HG03280 (cell line): ENCODE results near the gene DAPL1.
"Not testable (repeated sequence)": the region's sequence is repeated elsewhere in the genome, so short reads cannot be mapped to it uniquely, and the experiment has no call there.

ENCODE experiments used
- ATAC-seq: cut with Tn5 transposase; IDR thresholded peaks from one replicate; pipeline ENCODE4 v1.9.1; 2021; ENCODE audit warnings: mild to moderate bottlenecking, moderate library complexity; ENCODE audit not compliant: unreplicated experiment

The DAPL1 gene

DNA sequence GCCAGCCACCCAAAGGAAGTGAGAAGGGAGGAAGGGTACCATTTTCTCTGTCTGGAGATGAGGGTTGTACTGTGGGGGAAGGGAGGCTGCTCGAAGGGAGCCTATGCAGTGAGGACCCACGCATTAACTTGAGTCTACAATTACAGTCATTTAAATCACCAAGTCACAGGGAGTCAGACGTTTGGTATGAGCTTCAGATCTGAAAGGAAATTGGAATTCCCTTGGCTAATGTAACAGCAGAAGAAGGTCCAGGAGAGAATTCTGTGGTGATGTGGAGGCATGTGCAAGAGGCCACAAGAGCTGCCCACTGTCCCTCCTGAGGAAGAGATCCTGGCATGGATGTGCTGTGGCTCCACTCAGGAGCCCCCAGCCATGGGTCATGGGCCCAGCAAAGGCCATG, 22.5 kb downstream of the DAPL1 start:
- ATAC-seq: no peak

GRCh38 chr2:158818511-158818910, 23.4 kb downstream of the DAPL1 start:
- no peak for ATAC-seq

DNA sequence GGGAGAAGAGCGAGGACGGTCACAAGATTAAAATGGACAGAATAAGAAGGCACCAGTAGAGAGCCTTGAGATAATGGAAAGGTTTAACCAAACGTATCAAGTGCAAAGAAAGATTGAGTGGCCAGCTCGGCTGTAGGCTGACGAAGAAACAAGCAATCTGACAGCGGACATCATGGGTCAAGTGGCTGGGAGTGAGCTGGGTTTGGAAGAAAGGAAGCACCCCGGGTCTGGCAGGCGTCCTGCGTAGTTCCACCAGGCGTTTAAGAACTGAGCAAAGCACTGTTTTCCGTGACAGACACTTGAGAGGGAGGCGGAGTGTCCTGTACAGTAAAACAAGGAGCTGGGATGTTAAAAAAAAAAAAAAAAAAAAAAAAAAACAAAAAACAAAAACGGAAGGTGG, 27.1 kb downstream of the DAPL1 start:
- no peak for ATAC-seq

- no peak for ATAC-seq
Observed at GRCh38 chr2:158823486-158824237, 28.5 kb downstream of the DAPL1 start.

GRCh38 chr2:158825021-158825420, 29.9 kb downstream of the DAPL1 start:
- ATAC-seq: no peak

DNA sequence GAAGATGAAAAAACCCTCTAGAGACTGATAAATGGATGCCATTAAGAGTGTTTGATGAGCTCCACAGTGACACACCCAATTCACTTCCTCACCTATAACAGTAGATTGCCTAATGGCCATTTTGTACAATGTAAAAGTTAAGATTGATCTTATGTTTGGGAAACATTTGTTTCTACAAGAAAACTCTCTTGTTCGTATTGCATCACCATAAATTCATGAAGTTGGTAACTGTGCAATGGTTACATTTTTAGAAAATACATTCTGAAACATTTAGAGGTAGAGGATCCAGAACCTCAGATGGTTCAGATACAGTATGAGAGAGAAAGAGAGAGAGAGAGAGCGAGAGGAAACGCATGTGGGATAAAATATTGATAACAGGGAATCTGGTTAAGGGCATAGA, 31.8 kb downstream of the DAPL1 start:
- no peak for ATAC-seq

DNA sequence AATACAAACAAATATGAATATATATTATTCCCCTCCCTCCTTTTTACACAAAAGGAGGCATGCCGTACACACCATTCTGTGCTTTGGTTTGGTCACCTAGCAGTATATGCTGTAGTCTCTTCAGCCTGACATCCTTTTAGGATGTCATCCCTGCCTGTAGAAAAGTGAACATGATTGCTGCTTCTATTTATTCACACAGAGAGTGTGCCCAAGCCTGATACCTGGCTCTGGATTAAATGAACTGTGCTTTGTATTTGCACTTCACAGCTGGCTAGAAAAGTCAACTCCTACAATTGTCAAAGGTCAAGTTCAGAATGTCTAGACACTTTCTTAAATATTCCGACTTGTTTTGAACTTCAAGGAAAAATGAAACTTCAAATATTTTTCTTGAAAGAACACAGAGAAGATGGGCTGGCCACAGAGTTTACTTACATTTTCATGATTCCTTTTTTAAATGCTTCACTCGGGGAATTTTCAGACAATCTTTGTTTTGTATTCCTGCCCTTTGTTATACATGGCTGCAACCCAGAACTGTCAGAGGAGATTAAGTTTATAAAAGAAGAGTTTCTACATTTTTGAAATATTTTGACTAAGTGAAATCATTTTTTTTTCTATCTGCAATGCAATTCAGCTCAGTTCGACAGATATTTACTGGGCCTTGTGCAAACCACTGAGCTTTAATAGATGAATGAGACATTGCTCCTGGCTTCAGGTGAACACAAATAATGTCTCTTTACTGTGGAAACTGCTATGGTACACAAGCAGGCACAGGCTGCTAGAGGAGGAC, 33.5 kb downstream of the DAPL1 start:
- ATAC-seq: no peak

- no peak for ATAC-seq
Observed at GRCh38 chr2:158829167-158829566, 34.0 kb downstream of the DAPL1 start.

DNA sequence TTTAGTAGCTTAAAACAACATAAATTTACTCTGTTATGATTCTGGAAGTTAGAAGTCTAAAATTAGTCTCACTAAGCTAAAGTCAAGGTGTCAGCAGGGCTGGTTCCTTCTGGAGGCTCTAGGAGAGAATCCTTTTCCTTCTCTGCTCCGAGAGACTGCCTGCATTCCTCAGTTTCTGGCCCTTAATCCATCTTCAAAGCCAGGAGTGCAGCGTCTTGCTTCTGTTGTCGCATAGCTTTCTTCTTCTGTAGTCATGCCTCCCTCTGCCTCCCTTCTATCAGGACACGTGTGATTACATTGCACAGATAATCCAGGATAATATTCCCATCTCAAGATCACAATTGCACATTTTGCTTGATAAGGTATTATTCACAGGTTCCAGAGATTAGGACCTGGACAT, 35.1 kb downstream of the DAPL1 start:
- no peak for ATAC-seq

DNA sequence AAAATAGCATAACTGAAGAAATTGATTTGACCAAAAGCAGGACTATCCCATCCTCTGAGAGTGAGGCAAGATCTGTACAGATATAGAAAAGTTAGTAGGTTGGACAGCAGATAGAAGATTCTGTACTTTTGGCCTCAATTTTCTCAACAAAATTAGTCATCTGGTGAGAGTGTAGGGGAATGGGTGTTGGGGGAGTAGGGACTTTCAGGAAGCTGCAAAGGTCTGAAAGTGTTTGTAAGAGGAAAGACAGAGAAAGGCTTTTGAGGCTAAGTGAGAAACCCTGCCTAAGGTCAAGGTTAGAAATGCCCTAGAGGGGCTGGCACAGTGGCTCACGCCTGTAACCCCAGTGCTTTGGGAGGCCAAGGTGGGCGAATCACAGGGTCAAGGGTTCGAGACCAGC, 40.3 kb downstream of the DAPL1 start:
- no peak for ATAC-seq

- no peak for ATAC-seq
Observed at GRCh38 chr2:158837645-158838044, 42.5 kb downstream of the DAPL1 start.

GRCh38 chr2:158841850-158842249, 46.7 kb downstream of the DAPL1 start:
- ATAC-seq: no peak

GRCh38 chr2:158845444-158845843, 50.3 kb downstream of the DAPL1 start:
- ATAC-seq: no peak

DNA sequence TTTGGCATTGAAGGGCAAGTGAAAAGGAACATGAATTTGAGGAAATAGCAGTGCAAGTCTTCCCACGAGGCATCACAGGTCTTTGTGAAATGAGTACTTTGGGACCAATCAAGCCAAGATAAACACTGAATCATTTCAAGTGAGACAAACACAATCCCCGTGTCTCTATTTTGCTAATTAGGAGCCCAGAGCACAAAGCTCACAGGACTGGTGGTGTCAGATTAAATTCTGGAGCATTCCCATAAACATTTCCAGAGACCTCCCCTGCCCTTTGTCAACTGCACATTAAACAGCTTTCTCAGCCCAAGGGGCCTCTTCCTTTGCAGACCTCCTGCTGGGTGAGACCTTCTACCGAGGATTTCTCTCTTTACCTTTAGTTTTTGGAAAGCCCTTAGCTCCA, 50.7 kb downstream of the DAPL1 start:
- ATAC-seq: no peak

- not testable (repeated sequence) for ATAC-seq
Observed at GRCh38 chr2:158847526-158847925, 52.4 kb downstream of the DAPL1 start.

- not testable (repeated sequence) for ATAC-seq
Observed at GRCh38 chr2:158848031-158848970, 53.2 kb downstream of the DAPL1 start.

GRCh38 chr2:158860179-158860578, 65.1 kb downstream of the DAPL1 start:
- ATAC-seq: not testable (repeated sequence)

DNA sequence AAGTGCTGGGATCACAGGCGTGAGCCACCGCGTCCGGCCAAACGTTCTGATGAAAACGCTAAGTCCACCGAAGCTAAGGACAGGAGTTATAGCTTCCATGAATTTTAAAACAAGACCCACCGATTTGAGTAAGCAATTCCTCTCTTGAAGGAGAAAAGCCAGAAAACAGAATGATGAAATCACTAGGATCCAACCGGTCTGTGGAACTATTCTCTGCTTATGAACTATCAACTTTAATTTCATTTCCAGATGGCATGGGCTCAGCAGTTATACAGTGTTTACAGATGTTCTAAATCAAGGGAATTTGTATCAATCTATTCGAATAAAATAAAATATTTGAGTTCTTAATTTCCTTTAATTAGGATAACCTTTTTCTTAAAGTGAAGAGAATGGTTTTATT, 66.5 kb downstream of the DAPL1 start:
- not testable (repeated sequence) for ATAC-seq

DNA sequence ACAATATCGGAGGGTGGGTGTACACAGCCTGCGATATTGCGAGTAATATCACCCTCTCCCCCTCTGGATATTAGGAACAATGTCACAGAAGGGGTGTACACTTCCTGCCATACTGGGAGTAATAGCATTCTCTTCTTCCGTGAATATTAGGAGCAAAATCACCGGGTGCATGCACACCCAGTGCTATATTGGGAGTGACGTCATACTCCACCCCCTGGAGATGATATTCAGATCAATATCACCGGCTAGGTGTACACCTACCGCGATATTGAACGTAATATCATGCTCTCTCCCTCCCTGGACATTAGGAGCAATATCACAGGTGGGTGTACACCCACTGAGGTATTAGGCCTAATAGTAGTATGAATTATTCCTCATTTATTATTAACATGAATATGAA, 70.4 kb downstream of the DAPL1 start:
- not testable (repeated sequence) for ATAC-seq
